GM19043 (cell line): Measurements from ENCODE around the gene AGFG2.
"Not testable (repeated sequence)": the region's sequence is repeated elsewhere in the genome, so short reads cannot be mapped to it uniquely, and the experiment has no call there.

Experiments
- ATAC-seq: cut with Tn5 transposase; IDR thresholded peaks from one replicate; pipeline ENCODE4 v1.9.1; 2021; ENCODE audit warnings: low read depth; ENCODE audit not compliant: unreplicated experiment

AGFG2 gene

GRCh38 chr7:100538654-100539435 lies at the start of gene AGFG2:
Gene AGFG2, plus strand, starts transcription at chr7:100539203. Its CDS starts 144 bp downstream, at chr7:100539347.
- peak; percentile 96 for ATAC-seq

GRCh38 chr7:100489824-100490223 lies 49.2 kb upstream of the AGFG2 start:
- ATAC-seq: no peak

GRCh38 chr7:100490483-100491191 lies 48.4 kb upstream of the AGFG2 start:
- no peak for ATAC-seq

GRCh38 chr7:100491192-100491578 lies 47.8 kb upstream of the AGFG2 start:
- ATAC-seq: no peak

GRCh38 chr7:100492738-100493475 lies 46.1 kb upstream of the AGFG2 start:
- no peak for ATAC-seq

GRCh38 chr7:100493476-100494264 lies 45.3 kb upstream of the AGFG2 start:
- ATAC-seq: no peak

GRCh38 chr7:100496509-100496908 lies 42.5 kb upstream of the AGFG2 start:
- no peak for ATAC-seq

GRCh38 chr7:100500743-100501142 lies 38.3 kb upstream of the AGFG2 start:
- ATAC-seq: not testable (repeated sequence)

- not testable (repeated sequence) for ATAC-seq
These were observed 35.0 kb upstream of the AGFG2 start for GRCh38 chr7:100504031-100504430.

GRCh38 chr7:100504887-100505611 lies 34.0 kb upstream of the AGFG2 start:
- ATAC-seq: no peak

- no peak for ATAC-seq
These were observed 32.6 kb upstream of the AGFG2 start for GRCh38 chr7:100506356-100506923.

GRCh38 chr7:100509231-100509630 lies 29.8 kb upstream of the AGFG2 start:
- ATAC-seq: no peak

- ATAC-seq: no peak
These were observed 28.4 kb upstream of the AGFG2 start for GRCh38 chr7:100510437-100511239.

- no peak for ATAC-seq
These were observed 25.7 kb upstream of the AGFG2 start for GRCh38 chr7:100513212-100513810.

- ATAC-seq: no peak
These were observed 23.9 kb upstream of the AGFG2 start for GRCh38 chr7:100515072-100515532.

GRCh38 chr7:100516135-100516812 lies 22.7 kb upstream of the AGFG2 start:
- peak; percentile 57 for ATAC-seq

- no peak for ATAC-seq
These were observed 21.7 kb upstream of the AGFG2 start for GRCh38 chr7:100517305-100517704.

GRCh38 chr7:100519580-100519979 lies 19.4 kb upstream of the AGFG2 start:
- ATAC-seq: no peak
